SU-DHL-6 (cell line): ENCODE data around the gene GPC1.

Experiments
- CTCF ChIP-seq: fragments of 200-600 bp; sonication (generic); IDR thresholded peaks from one replicate; pipeline ENCODE4 v1.5.1; 2017; ENCODE audit warnings: antibody characterized with exemption, mild to moderate bottlenecking, low read length, moderate library complexity; ENCODE audit not compliant: insufficient read depth, poor library complexity, severe bottlenecking
- EZH2phosphoT487 ChIP-seq: fragments of 200-600 bp; sonication (generic), shearing (Covaris generic); conservative IDR thresholded peaks from 2 replicates; pipeline ENCODE4 v1.6.1; 2018; ENCODE audit warnings: mild to moderate bottlenecking, antibody characterized with exemption, low read length, moderate library complexity, mixed read lengths

DNA sequence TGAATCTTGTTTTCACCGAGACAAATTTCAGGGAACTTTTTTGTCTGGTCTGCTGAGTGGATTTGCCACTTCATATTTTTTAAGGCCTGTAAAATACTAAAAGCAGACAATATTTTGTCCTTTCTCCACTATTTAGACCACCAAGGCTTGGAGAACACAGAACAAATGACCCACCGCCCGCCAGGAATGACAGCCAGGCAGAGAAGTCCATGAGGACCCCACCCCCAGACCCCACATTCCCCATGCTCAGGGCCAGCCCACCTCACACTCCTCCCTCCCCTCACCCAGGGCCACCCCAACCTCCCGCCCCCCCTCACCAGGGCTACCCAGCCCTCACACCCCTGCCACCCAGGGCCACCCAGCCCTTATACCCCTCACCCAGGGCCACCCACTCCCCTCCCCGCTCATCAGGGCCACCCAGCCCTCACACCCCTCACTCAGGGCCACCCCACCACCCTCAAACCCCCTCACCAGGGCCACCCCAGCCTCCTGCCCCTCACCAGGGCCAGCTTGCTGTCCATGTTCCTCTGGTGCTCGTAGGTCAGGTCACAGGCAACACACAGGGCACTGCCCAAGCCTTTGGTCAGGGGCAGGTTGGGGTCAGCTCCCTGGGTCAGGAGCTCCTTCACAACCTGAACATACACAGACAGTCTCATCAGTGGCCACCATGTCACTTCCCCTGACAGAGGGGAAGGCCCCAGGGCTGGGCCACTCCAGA lies 71.8 kb downstream of the GPC1 start:
- TF ChIP-seq CTCF (no peak), EZH2phosphoT487 (no peak)
